Activated CD4-positive, alpha-beta T cell treated with anti-CD3 and anti-CD28 coated beads, Interleukin-10, Interleukin-2, amounts not matched to agents 100 ng/mL and 50 ng/mL, durations not matched to agents 16 hours and 8 hours (primary cell): ENCODE measurements around the gene MRPL38.

Experiments used
- DNase-seq: peaks from one replicate; pipeline ENCODE4 v3.0.0-alpha.2; 2020

MRPL38 gene

DNA sequence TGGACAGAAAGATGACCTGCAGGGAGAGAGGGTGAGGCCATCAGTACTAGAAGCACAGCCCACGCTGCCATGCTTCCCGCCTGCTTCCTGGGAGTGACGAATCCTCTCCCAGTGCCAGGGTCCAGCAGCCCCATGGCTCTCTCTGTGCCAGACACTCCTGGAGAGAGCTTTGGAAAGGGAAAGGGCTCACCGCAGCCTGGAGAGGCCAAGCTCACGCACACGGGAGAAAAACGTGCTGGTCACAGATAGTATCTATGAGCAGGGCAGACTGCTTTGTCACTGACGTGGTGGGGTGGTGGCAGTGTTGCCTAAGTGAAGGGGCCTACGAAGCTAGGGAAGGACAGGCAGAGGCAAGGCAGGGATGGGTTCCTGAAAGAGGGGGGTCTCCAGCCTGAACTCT is 55.0 kb downstream of the MRPL38 start:
- no peak for DNase-seq

DNA sequence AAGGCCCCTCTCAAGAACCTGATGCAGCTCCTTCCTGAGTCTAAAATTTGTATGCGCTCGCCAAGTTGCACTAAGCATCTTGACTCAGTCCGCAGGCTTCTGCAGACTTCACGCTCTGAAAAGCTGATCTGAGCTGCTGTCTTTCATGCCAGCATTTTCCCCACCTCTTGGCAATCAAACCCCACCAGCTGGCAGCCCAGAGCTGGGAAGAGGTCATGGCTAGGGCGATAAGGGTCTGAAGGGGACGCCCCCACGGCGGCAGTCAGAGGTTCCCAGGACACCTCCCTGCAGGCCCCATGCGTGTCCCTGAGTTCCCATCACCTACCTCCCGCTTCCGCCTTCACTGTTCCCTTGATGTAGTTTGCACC is 55.4 kb downstream of the MRPL38 start:
- no peak for DNase-seq
